PC-3 (cell line): Measurements from ENCODE around the gene ZC3H12C. TPM values are rescaled to one million over a fixed set of nuclear protein-coding genes. Genes with fewer than 3 reads are reported as not detected.

ENCODE experiments used
- ATAC-seq: fragments of 200-7000 bp; cut with Tn5 transposase; 2 replicates; pipeline ENCODE4 v1.9.1; 2020; ENCODE audit warnings: mild to moderate bottlenecking, moderate library complexity
- BruUV-seq: library from RNA; stranded (reverse); fragments of 400-500 nt; replicated peaks from 2 replicates; lab custom pipeline; 2021; lab: Mats Ljungman, UMichigan
- CTCF ChIA-PET: fragments of 300-600 bp; sonication (Branson Sonifier 250); formaldehyde crosslinking; loops from one replicate; lab custom pipeline; 2022; ENCODE audit warnings: antibody characterized with exemption; lab: Charles Lee
- POLR2A ChIA-PET: fragments of 300-600 bp; sonication (Branson Sonifier 250); formaldehyde crosslinking; loops from one replicate; lab custom pipeline; 2022; ENCODE audit warnings: antibody characterized with exemption; ENCODE audit not compliant: unreplicated experiment; lab: Charles Lee
- DNase-seq: peaks from one replicate; pipeline ENCODE4 v3.0.0-alpha.2; 2015
- H2AFZ ChIP-seq: fragments of 300-600 bp; sonication (generic); 2 replicates; pipeline ENCODE4 v1.6.0; 2016; ENCODE audit warnings: antibody characterized with exemption, low read length
- H3F3A ChIP-seq: fragments of 300-600 bp; sonication (generic); one replicate; pipeline ENCODE4 v1.6.0; 2017; ENCODE audit warnings: antibody characterized with exemption, low read length, control low read depth, mild to moderate bottlenecking; ENCODE audit not compliant: unreplicated experiment
- H3K27ac ChIP-seq: fragments of 300-600 bp; sonication (generic); 2 replicates; pipeline ENCODE4 v1.5.1; 2016; ENCODE audit warnings: mild to moderate bottlenecking, low read length
- H3K27me3 ChIP-seq: fragments of 300-600 bp; sonication (generic); 2 replicates; pipeline ENCODE4 v1.6.1; 2016; ENCODE audit warnings: low read length, mixed read lengths
- H3K36me3 ChIP-seq: fragments of 300-600 bp; sonication (generic); 2 replicates; pipeline ENCODE4 v1.6.1; 2016; ENCODE audit warnings: low read depth, mixed run types, low read length, mixed read lengths
- H3K4me1 ChIP-seq: fragments of 300-600 bp; sonication (generic); 2 replicates; pipeline ENCODE4 v1.5.1; 2016; ENCODE audit warnings: low read length; ENCODE audit not compliant: insufficient read depth
- H3K4me2 ChIP-seq: fragments of 300-600 bp; sonication (generic); 2 replicates; pipeline ENCODE4 v1.6.0; 2016; ENCODE audit warnings: low read length
- H3K4me3 ChIP-seq: fragments of 300-600 bp; sonication (generic); 2 replicates; pipeline ENCODE4 v1.5.1; 2016; ENCODE audit warnings: mild to moderate bottlenecking, low read length, mixed read lengths
- H3K79me2 ChIP-seq: fragments of 300-600 bp; sonication (generic); 2 replicates; pipeline ENCODE4 v1.6.1; 2017; ENCODE audit warnings: low read length, mixed read lengths
- H3K9ac ChIP-seq: fragments of 300-600 bp; sonication (generic); 2 replicates; pipeline ENCODE4 v1.6.0; 2016; ENCODE audit warnings: mild to moderate bottlenecking, low read length
- H3K9me2 ChIP-seq: fragments of 300-600 bp; sonication (generic); replicated peaks from 2 replicates; pipeline ENCODE4 v1.6.1; 2016; ENCODE audit warnings: mixed run types, low read length, mixed read lengths
- H3K9me3 ChIP-seq: fragments of 300-600 bp; sonication (generic); 2 replicates; pipeline ENCODE4 v1.6.1; 2016; ENCODE audit warnings: low read length, mixed read lengths
- H4K20me1 ChIP-seq: fragments of 300-600 bp; sonication (generic); 2 replicates; pipeline ENCODE4 v1.6.1; 2016; ENCODE audit warnings: low read length, mixed read lengths
- EZH2 ChIP-seq: fragments of 300-600 bp; sonication (generic); IDR thresholded peaks from one replicate; pipeline ENCODE4 v1.6.1; 2017; ENCODE audit warnings: antibody characterized with exemption, mild to moderate bottlenecking, low read length; ENCODE audit not compliant: unreplicated experiment
- EZH2phosphoT487 ChIP-seq: fragments of 300-600 bp; sonication (generic); IDR thresholded peaks from 2 replicates; pipeline ENCODE4 v1.6.1; 2018; ENCODE audit warnings: mild to moderate bottlenecking, antibody characterized with exemption, low read length, borderline replicate concordance
- intact Hi-C: fragments of 100-400 bp; cut with micrococcal nuclease; formaldehyde crosslinking; loops from 2 replicates; pipeline ENCODE4 v1.9.0; 2023
- total RNA-seq: library from RNA; depleted of rRNA; stranded (reverse); fragments of >200 nt; gene quantifications from 2 replicates; pipeline ENCODE4 v1.2.3, GENCODE V29; 2014
- TF ChIP-seq, protein P1 (sequence below): fragments of 300-600 bp; sonication (generic); conservative IDR thresholded peaks from 2 replicates; pipeline ENCODE4 v1.5.1; 2017; ENCODE audit warnings: antibody characterized with exemption, low read depth, mild to moderate bottlenecking, low read length

ZC3H12C gene
- total RNA-seq, 1 experiment from 2014 or later, result 30.7 TPM

DNA sequence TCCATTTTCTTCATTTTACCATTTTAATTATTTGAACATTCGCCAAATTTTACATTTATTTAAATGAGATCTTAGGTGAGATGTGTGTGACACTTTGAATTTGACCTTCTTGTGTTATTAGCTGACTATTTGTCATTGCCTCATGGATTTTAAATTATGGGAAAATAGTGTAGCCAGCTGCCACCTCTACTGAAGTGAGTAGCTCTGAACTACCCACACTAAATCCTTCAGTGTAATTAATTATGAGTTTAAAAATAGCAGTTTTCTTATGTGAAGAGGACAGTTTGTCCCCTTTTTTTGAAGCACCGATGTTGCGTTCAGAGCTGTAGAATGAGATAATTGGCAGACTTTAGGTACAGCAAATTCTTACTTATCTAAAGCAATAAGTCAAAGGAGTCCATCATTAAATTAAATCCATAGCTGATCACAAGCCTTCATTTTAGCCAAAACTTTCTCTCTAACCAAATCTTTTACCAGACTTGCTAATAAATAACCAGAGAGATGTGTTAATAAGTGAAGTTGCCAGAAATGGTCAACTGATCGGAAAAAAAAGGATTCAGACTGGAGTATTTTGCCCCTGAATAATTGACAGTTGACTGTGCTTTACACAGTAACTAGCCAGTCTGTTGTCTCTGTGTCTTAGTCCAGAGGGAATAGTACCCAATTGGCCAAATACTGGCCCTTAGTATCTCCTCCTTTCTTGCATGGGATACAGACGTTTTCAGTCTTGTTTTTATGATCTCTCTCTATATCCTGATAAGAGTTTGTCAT lies 75.0 kb downstream of the ZC3H12C start:
- Histone ChIP-seq H4K20me1 (no peaks in the 10 kb centered on the region), H3F3A (no peaks in the 10 kb centered on the region), H3K4me1 (no peaks in the 10 kb centered on the region), H3K36me3 (peaks cover 42% of the 10 kb centered on the region), H3K9ac (no peak overlapping the region), H3K4me2 (no peak overlapping the region), H3K9me3 (no peaks in the 10 kb centered on the region), H3K79me2 (0 out of 2 replicates have a peak, but pooled peaks cover 7% of the 10 kb centered on the region), H2AFZ (no peak overlapping the region), H3K9me2 (no peaks in the 10 kb centered on the region), H3K27ac (no peak overlapping the region), H3K27me3 (no peaks in the 10 kb centered on the region), H3K4me3 (no peak overlapping the region)
- BruUV-seq, result no TSS peak
- CTCF ChIA-PET, result no interaction called here
- DNase-seq (no peak), ATAC-seq (no peak)
- POLR2A ChIA-PET, result no interaction called here
- intact Hi-C loops, result no loop called here
- TF ChIP-seq EZH2phosphoT487, result no peak
- TF ChIP-seq EZH2, result no peak
- TF ChIP-seq, protein P1, sequence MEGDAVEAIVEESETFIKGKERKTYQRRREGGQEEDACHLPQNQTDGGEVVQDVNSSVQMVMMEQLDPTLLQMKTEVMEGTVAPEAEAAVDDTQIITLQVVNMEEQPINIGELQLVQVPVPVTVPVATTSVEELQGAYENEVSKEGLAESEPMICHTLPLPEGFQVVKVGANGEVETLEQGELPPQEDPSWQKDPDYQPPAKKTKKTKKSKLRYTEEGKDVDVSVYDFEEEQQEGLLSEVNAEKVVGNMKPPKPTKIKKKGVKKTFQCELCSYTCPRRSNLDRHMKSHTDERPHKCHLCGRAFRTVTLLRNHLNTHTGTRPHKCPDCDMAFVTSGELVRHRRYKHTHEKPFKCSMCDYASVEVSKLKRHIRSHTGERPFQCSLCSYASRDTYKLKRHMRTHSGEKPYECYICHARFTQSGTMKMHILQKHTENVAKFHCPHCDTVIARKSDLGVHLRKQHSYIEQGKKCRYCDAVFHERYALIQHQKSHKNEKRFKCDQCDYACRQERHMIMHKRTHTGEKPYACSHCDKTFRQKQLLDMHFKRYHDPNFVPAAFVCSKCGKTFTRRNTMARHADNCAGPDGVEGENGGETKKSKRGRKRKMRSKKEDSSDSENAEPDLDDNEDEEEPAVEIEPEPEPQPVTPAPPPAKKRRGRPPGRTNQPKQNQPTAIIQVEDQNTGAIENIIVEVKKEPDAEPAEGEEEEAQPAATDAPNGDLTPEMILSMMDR, result no peak

GRCh38 chr11:110169738-110170137 lies 76.5 kb downstream of the ZC3H12C start:
- no peak overlapping the region for H3K4me2 ChIP-seq
- no peaks in the 10 kb centered on the region for H3K4me1 ChIP-seq
- peaks cover 28% of the 10 kb centered on the region for H3K36me3 ChIP-seq
- POLR2A ChIA-PET, result no interaction called here
- no TSS peak for BruUV-seq
- H3K27ac ChIP-seq, result no peak overlapping the region
- no peak for ATAC-seq
- H3K9me3 ChIP-seq, result no peaks in the 10 kb centered on the region
- H3K79me2 ChIP-seq, result 0 out of 2 replicates have a peak, but pooled peaks cover 7% of the 10 kb centered on the region
- no peaks in the 10 kb centered on the region for H4K20me1 ChIP-seq
- no peak overlapping the region for H3K4me3 ChIP-seq
- CTCF ChIA-PET, result no interaction called here
- intact Hi-C loops, result no loop called here
- H2AFZ ChIP-seq, result no peak overlapping the region
- H3K9me2 ChIP-seq, result no peaks in the 10 kb centered on the region
- H3K27me3 ChIP-seq, result no peaks in the 10 kb centered on the region
- no peaks in the 10 kb centered on the region for H3F3A ChIP-seq
- DNase-seq, result no peak
- no peak overlapping the region for H3K9ac ChIP-seq
- TF ChIP-seq EZH2 (no peak), EZH2phosphoT487 (no peak)
- TF ChIP-seq, protein P1, result no peak

GRCh38 chr11:110172468-110173065 lies 79.4 kb downstream of the ZC3H12C start:
- TF ChIP-seq, protein P1, result no peak
- no peak for TF ChIP-seq EZH2
- no peak for TF ChIP-seq EZH2phosphoT487

More at GRCh38 chr11:110172468-110173065, 79.4 kb downstream of the ZC3H12C start:
- no peak overlapping the region for H3K27ac ChIP-seq
- no peak for ATAC-seq
- no TSS peak for BruUV-seq
- intact Hi-C loops, result no loop called here
- no peaks in the 10 kb centered on the region for H3K4me1 ChIP-seq
- no peaks in the 10 kb centered on the region for H3K9me3 ChIP-seq
- H4K20me1 ChIP-seq, result no peaks in the 10 kb centered on the region
- H3K9ac ChIP-seq, result no peak overlapping the region
- no peak overlapping the region for H2AFZ ChIP-seq
- H3K36me3 ChIP-seq, result peaks cover 2% of the 10 kb centered on the region
- CTCF ChIA-PET, result no interaction called here
- DNase-seq, result no peak
- POLR2A ChIA-PET, result no interaction called here
- no peaks in the 10 kb centered on the region for H3K9me2 ChIP-seq
- no peak overlapping the region for H3K4me2 ChIP-seq
- no peaks in the 10 kb centered on the region for H3K79me2 ChIP-seq
- H3F3A ChIP-seq, result no peaks in the 10 kb centered on the region
- no peaks in the 10 kb centered on the region for H3K27me3 ChIP-seq
- no peak overlapping the region for H3K4me3 ChIP-seq
